Stimulated activated CD8-positive, alpha-beta memory T cell treated with anti-CD3 and anti-CD28 coated beads, Interleukin-7, amount 100 ng/mL, for 4 hours (primary cell): ENCODE results near the gene GCK.
"Not testable (repeated sequence)": the region's sequence is repeated elsewhere in the genome, so short reads cannot be mapped to it uniquely, and the experiment has no call there.

Experiments used
- DNase-seq, 2 donors: peaks; one replicate each; pipeline ENCODE4 v3.0.0-alpha.2; 2020; ENCODE audit warnings: low read depth in 2 of 2

Gene GCK

DNA sequence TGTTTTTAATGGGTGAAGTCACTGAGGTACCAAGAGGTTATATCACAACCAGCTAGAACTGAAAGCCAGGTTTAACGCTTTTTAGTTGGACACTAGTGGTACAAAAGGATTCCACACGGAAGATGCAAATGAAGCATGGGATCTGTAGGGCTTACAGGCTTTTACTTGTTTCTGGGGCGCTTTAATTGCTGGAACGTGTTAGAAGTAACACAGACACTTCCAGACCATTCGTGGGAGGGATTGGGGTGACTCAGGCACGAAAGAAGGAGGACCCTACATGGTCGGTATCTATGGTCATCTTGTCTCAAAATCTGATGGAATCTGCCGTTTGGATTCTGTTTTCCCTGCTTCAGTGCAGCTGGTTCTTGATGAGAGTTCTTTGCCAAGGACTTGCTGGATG lies 12.6 kb upstream of the GCK start:
- DNase-seq = no peak

DNA sequence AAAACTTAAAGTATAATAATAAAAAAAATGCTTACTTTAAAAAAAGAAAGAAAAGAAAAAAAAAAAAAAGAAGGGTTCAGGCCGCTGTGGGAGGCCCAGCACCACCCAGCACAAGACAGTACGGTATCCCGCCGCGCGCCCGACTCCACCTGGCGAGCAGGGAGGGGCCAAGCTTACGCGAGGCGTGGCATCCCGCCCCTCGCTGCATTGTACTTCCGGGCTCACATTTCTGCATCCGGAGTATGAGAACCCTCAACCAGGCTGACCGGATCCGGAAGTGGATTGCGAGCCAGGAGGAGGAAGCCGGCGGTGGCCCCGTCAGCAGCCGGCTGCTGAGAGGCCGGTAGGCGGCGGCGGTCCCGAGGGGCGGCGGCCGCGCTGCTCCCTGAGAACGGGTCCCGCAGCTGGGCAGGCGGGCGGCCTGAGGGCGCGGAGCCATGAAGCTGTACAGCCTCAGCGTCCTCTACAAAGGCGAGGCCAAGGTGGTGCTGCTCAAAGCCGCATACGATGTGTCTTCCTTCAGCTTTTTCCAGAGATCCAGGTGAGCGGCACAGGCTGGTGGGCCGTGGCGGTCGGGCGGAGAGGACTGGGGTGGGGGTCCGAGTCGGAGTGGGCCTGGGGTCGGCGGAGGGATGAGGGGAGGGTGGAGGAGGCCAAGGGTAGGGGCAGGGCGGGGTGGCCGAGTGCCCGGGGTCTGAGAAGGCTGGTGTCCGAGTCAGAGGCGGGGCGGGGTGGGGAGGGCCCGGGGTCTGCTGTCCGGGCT lies 11.6 kb upstream of the GCK start, which contains the start of gene YKT6:
YKT6 (plus strand) TSS at position 280 of the 763 bp plus-strand sequence; CDS start at position 438, 158 bp downstream.
- DNase-seq = peak; percentile 91

DNA sequence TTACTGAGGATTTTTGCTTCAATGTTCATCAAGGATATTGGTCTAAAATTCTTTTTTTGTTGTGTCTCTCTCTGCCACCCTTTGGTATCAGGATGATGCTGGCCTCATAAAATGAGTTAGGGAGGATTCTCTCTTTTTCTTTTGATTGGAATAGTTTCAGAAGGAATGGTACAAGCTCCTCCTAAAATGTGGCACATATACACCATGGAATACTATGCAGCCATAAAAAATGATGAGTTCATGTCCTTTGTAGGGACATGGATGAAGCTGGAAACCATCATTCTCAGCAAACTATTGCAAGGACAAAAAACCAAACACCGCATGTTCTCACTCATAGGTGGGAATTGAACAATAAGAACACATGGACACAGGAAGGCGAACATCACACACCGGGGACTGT lies 10.9 kb upstream of the GCK start:
- not testable (repeated sequence) for DNase-seq

DNA sequence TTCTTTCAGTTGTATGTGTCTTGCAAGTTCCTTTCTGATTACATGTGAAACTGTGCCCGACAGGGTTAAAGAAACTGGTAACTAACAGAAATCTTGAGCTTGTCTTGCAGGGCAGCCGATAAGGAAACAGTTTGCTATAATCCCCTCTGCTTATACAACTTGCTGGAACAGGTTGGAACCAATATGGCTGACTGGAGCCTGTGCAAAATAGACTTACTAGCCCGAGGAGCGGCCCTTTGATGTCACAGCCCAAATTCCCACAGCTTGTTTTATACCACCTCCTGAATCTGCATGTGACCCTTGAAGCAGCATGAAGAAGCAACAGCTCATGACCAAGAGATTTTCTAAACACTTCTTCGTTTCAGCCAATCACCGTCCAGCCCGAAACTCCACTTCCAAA lies 8.2 kb upstream of the GCK start:
- DNase-seq = no peak

DNA sequence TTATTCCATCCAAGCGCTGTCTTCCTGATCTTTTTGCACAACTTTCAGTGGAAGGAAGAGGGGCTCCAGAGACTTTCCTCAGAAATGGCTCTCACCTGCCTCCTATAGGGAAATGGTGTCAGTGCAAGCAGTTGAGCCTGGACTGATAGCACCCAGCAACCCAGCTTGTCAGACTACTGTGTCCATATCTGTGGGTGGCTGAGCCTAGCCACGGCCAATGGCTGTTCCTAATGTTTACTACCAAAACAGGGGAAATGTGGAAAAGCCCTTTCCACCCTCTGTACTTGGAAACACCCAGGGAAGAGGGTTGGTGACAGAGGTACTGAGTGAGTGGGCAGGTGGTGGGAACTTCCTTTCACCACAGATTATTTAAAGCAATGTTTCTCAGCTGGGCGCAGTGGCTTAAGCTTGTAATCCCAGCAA lies 7.2 kb upstream of the GCK start:
- no peak for DNase-seq

DNA sequence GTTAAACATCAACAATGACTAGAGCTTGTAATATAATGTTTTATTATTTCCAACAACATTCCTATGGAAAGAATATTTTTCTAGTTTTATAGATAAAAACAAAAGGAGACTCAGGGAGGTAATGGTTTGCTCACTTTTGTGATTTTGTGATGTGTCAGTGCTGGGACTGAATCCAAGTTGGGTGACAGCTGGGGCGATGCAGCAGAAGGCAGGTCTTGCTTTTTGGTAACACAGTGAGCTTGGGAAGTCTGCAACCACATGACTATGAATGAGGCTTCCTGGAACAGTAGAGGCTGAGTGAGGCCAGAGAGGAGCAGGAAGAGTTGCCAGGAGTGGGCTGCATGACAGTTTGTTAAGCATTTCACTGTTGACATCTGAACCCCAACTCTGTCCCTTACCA lies 6.7 kb upstream of the GCK start:
- no peak for DNase-seq

DNA sequence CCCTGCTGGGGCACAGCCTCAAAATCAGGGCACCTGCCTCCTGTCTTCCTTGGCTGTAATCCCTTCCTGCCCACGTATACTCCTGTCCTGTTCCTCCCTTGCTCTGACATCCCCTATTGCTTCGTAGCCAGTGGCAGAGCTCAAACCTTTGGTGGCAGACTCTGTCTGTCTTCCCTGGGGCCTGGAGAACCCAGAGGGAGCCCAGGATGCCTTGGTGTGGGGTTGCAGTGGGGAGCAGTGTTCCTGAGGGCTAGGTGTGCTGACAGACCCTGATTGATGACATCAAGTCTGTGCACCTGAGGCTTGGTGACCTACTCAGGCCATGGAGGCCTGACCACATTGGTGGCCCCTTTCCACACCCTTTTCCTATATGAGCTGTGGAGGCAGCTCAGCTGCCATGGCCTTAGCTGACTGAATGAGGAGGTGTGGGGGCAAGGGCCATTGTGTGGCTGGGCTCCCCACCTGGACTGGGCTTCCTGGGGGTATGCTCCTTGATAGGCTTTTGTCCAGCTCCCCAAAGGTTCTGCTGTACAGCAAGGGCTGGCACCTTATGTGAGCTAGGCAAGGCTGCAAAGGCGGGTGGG lies 5.4 kb upstream of the GCK start:
- DNase-seq = no peak

DNA sequence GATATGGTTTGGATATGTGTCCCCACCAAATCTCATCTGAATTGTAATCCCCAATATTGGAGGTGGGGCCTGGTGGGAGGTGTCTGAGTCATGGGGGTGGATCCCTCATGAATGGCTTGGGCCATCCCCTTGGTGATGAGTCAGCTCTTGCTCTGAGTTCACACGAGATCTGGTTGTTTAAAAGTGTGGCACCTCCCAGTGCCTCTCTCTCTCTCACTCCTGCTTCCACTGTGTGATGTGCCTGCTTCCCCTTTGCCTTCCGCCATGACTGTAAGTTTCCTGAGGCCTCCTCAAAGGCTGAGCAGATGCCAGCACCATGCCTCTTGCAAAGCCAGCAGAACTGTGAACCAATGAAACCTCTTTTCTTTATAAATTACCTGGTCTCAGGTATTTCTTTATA lies 4.8 kb upstream of the GCK start:
- DNase-seq = peak; percentile 18 to 25

DNA sequence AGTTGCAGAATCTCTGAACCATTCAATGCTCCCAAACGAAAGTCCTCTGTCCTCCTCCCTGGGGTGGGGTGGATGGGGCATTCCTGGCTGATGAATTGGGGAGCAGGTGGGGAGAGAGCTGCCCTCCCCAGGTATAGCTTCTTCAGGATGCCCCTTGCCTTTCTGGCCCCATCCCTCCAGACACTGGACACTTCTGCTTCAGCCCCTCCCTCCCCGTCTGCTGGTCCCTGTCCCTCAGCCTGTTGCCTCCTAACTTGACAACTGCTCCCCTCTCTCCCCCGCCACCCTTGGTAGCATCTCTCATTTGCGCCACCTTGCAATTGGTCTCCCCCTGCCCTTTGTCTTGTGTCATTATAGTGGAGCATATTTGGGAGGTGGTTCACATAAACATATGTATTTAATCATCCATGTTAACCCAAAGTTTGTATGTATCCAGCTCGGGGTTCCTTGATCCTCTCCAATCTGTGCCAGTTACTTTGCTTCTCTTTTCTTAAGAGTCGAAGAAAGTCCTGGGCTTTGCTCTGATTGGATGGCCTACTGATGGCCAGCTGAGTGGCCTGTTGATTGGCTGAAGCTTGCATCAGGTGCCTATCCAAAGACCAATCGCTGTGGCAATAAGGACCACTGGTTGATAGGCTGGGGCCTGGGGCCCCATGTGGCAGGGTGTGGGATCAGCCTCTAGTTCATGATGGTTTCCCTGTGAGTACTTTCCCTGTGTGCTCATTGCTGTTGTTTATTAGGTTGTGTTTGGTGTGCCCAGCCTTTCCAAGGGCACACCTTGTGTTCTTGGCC lies 4.0 kb upstream of the GCK start:
- DNase-seq = no peak

DNA sequence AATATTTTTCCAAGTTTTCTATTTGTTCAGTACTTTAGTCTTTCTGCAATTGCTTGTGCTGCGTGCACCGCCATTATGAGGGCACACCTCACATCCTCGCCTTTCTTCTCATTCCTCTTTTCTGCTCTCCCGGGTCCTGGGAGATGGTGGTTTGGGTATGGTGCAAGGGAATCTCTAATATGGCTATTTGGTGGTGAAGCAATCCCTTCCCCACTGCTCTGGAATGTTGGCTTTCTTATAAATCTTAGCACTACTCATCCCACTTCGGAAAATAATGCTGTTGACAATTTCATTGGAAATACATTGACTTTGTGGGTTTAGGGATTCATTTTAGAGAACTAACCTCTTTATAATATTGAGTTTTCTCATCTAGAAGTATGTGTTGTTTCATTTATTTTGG lies 1.9 kb upstream of the GCK start:
- DNase-seq = no peak

DNA sequence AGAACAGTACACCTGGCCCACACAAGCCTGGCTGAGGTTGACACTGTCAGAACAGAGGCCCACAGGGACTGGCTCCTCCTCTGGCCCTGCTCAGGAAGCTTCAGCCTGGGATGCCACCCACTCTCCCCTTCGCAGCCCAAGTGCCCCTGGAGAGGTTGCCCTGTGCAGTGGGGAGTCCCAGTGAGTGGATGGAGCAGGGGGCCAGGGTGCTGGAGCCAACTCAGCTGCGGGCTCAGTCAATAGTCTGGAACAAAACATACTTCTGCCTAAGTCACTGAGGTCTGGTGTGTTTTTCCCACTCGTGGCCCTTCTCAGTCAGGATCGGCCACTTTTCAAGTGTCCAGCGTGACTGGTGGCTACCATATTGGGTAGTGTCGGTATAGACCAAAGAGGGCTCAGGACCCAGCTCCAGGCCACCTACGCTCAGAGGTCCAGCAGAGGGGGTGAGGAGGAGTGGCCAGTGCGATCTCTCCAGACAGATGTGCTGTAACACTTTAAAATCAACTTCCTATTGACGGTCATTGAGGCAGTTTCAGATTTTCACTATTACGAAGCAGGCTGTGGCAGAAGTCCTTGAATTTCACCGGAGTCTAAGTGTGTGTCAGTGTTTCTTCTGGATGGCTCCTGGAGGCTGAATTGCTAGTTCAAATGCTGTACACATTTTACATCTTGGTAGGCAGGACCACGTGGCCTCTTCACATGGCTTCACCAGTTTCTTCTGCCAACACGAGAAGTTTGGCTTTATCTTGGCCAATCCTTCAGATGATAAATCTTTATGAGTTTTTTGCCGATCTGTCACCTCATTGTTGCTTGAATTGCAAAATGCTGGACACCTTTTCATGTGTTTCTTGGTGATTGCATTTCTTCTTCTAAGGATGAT lies 994 bp upstream of the GCK start:
- DNase-seq = no peak

DNA sequence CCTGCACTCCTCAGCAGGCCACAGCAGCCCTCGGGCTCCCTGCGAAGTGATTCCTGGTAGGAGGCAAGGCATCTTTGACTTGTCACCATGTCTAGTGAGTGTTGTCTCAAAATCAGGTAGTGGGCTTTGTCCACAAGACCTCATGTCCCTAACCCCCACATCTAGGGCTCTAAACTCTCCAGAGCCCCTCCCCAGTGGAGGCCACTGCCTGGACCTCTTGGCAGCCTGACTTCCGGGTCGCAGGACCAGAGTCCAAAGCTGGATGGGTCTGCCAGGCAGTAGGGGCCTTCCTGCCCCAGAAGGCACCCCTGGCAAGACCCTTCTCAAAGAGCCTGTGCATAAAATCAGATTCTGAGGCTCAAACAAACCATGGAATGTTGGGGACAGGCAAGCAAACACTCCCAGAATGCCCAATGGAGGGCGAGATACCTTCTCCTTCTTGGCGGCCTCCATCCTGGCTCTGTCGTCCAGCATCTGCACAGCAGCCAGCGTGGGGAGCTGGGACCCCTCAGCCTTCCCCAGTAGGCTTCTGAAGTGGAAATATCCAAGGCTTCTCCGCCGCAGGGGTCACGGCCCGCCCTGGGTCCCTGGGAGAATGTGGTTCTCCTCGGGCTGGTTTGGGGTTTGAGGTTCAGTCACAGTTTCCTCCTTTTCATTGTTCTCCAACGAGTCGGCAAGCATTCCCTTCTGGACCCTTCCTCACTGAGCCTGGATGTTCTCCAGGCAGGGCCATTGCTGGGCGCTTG lies 586 bp downstream of the GCK start:
- no peak for DNase-seq

DNA sequence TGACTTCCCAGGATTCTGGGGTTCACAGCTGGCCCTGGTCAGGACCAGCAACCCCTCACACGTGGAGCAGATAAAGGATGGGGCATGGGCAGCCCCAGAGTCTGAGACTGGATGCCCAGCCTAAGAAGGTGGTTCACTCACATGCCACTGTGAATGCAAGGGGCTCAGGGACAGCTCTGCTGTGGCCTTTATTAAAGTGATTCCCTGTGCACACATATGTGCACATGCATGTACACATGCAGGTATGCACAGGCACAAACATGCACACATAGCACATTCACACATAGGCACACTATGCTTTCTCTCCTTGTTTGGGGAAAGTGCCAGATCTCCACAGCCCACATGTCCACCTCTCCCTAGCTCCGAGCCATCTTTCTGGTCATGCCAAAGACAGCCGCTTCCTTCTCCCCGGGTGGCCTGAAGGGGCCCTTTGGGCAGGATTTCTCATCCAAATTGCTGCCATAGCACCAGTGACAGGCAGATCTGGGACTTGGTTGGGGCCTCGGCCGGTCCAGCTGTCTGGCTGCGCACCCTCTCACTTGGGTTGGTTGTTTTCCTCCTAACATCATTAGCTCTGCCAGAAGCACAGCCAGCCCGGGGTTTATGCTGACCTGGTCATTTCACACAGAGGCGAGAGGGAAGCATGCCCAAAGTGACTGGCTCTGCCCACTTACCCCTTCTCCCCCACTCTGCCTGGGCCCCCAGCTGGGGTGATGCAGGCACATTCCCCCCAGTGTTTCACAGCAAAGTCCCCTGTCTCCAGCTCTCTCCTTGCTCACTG lies 1.4 kb downstream of the GCK start:
- DNase-seq = no peak

DNA sequence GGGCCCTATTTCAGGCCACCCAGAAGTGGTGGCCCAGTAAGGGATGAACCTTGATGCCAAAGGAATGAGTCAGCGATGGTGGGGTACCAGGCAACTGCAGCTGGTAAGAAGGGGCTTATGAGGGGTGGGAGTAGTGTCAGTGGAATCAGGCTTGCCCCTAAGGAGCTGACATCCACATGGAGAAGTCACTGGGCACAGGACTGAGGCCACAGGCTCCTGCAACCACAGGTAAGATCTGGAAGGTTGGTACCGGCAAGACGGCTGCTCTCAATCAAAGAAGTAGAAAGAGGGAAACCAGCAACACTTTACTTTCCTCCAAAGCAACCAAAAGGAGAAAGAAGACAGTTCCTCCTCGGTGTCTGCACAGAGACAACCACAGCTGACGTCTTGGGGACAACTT lies 2.5 kb downstream of the GCK start:
- no peak for DNase-seq

DNA sequence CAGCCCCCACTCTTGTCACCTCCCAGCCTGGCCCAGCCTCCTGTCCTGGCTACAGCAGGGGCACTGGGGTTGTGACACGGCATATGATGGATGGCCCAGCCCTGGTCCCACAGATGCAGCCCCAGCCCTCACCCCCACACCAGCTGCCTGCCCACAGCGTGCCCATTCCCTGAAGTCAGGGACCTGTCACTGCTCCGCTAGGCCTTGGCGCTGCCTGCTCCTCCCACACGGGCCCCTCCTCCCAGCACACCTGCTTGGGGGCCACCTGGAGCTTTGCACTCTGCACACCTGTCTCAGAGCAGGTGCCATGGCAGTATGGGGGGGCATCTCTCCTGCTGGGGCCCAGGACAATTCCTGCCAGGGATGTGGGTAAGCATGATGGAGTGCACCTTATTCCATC lies 3.5 kb downstream of the GCK start:
- no peak for DNase-seq

DNA sequence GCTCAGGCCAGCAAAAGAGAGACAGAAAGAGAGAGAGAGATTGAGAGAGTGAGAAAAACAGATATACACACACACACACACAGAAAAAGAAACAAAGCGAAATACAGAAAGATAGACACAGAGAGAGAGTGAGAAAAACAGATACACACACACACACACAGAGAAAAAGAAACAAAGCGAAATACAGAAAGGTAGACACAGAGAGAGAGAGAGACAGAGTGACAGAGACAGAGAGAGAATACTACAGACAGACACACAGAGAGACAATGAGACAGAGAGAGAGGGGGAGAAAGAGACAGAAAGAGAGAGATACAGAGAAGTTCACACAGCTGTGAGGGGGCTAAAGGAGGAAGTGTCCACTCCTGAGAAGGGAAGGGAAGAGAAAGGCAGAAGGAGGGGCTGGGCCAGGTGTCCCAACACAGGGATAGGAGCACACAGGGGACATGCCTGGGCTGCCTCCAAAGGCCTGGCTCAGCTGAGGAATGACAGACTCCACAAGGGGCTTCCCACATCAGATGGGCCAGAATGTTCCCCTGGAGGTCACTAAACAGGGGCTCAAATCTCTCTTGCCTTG lies 4.3 kb downstream of the GCK start:
- DNase-seq = no peak

DNA sequence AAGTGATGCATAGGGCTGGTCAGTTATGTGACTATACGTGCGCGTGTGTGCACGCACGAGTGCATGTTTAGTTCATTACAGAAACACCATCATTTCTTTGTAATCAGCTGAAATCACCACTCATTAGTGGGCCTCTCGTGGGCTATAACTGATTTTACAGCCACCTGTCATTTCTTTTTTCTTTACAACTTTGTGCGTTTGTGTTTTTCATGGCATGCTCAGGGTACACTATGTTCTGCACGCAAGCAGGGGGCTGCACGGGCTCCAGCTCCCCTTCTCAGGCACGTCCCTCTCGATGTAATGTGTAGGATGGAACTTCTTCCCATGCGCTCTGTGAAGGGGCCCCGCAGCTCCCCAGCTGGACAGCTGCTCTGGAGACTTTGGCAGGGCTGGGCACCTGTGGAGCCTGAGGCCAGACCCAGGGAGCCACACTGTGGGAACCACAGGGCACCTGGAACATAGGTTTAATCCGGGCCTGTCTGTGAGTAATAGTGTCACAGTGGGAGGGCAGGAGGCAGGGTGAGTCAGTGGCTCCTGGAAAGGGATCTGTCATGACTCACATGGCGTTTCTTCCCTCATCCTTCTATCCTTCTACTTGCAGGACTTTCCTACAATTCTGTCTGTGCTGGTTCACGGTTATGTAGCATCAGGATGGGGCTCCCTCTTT lies 4.9 kb downstream of the GCK start:
- no peak for DNase-seq

DNA sequence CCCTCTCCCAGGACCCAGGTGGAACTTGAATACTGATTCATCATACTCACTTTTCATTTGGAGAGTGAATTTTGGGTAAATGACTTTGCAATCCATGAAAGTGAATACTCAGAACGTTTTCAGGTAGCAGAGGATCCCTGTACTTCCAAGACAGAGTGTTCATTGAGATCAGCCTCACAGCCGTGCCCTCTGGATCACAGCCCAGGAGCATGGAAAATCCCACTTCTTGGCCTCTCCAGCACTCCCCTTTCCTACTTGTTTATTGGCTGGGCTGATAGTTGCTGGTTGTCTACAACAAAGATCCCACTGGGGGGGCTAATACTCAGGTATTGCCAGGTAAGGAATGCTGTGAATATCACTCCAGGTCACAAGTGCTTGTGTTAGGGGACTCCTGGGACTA lies 5.9 kb downstream of the GCK start:
- DNase-seq = no peak

DNA sequence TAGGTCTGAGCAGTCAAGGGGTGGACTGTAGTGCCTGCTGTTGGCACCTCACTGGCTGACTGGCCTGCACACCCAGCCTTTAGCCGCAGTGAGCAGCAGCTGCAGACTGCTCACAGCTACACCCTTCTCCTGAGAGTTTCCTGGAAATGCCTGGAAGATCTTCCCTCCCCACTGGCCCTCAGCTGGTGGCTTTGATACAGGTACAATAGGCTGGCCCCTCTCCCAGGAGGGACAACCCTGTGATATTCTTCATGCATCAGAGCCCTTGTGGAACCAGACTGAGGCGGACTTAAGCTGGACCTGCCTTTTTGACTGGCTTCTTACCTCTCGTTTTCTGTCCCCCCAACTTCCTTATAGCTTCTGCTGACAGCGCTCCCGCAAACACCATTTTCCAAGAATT lies 6.4 kb downstream of the GCK start:
- DNase-seq = no peak
